DND-41 (cell line): ENCODE measurements around the gene CLN6.

Experiments
- EZH2 ChIP-seq: IDR thresholded peaks from 3 replicates; pipeline ENCODE4 v1.6.1; 2012; ENCODE audit warnings: borderline replicate concordance, low read depth, mild to moderate bottlenecking, moderate library complexity, low read length, inconsistent platforms; ENCODE audit not compliant: severe bottlenecking
- TF ChIP-seq, protein P1 (sequence below): IDR thresholded peaks from 2 replicates; pipeline ENCODE4 v1.5.1; 2012; ENCODE audit warnings: borderline replicate concordance, low read length, moderate library complexity, mild to moderate bottlenecking; ENCODE audit not compliant: poor library complexity, severe bottlenecking; ENCODE audit errors: extremely low read depth

DNA sequence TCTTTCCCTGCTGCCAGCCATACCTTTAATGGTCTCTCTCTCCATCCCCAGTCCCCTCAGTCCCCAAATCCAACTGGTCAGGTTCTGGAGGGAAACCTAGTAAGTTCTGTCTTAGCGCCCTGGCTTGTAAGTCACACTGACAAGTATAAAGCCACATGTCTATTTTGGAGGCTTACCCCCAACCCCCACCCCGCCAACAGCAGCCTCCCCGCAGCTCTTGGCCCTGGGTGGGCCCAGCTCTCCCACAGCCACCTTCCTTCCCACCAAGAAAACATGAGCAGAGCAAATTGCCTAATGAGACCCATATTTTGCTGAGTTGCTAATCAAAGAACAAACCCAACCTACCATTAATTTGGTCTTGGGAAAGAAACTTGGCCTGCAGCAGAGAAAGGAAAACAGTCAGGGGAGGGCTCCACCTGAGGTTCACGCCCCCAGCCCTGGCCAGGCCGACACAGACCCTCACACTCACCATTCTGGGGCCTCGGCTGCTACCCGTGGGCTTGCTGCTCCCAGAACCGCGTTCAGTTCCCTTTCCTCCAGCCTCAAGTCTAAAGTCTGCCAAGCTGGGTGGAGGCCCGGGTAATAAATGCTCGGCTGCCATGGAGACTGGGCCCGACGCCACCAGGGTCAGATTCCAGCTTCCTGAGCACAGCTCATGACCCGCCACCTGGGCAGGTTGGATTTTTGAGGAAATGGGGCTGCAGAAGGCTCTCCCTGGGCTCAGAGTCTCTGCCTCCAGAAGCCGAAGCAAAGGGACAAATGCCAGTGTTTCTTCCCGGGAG, 24.6 kb downstream of the CLN6 start, which contains the start of gene CALML4:
- TF ChIP-seq, protein P1, sequence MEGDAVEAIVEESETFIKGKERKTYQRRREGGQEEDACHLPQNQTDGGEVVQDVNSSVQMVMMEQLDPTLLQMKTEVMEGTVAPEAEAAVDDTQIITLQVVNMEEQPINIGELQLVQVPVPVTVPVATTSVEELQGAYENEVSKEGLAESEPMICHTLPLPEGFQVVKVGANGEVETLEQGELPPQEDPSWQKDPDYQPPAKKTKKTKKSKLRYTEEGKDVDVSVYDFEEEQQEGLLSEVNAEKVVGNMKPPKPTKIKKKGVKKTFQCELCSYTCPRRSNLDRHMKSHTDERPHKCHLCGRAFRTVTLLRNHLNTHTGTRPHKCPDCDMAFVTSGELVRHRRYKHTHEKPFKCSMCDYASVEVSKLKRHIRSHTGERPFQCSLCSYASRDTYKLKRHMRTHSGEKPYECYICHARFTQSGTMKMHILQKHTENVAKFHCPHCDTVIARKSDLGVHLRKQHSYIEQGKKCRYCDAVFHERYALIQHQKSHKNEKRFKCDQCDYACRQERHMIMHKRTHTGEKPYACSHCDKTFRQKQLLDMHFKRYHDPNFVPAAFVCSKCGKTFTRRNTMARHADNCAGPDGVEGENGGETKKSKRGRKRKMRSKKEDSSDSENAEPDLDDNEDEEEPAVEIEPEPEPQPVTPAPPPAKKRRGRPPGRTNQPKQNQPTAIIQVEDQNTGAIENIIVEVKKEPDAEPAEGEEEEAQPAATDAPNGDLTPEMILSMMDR, result no peak
- no peak for TF ChIP-seq EZH2
